IMR-90 (cell line): ENCODE measurements around the gene STX19. TPM values are rescaled to one million over a fixed set of nuclear protein-coding genes. Genes with fewer than 3 reads are reported as not detected.

Source experiments
- ATAC-seq: fragments of 200-7000 bp; cut with Tn5 transposase; 2 replicates; pipeline ENCODE4 v1.9.1; 2020; ENCODE audit warnings: low read depth, mild to moderate bottlenecking, moderate library complexity
- BruUV-seq: library from RNA; stranded (reverse); fragments of 400-500 nt; replicated peaks from 2 replicates; lab custom pipeline; 2021; lab: Mats Ljungman, UMichigan
- CTCF ChIA-PET: fragments of 300-600 bp; formaldehyde crosslinking; extraction: SDS; loops from one replicate; lab custom pipeline; 2021; ENCODE audit warnings: antibody characterized with exemption; lab: Yijun Ruan, JAX
- POLR2A ChIA-PET: fragments of 300-600 bp; sonication (Branson Sonifier 250); formaldehyde crosslinking; loops from one replicate; lab custom pipeline; 2022; ENCODE audit warnings: antibody characterized with exemption; ENCODE audit not compliant: unreplicated experiment; lab: Charles Lee
- DNase-seq: peaks from one replicate; pipeline ENCODE4 v3.0.0; 2013
- H2AFZ ChIP-seq: replicated peaks from 2 replicates; pipeline ENCODE3; 2013; ENCODE audit warnings: low read length, mild to moderate bottlenecking; ENCODE audit not compliant: poor library complexity
- H2AK5ac ChIP-seq: 2 replicates; pipeline ENCODE4 v1.6.1; 2013; ENCODE audit warnings: low read depth, low read length, inconsistent platforms
- H2AK9ac ChIP-seq: replicated peaks from 2 replicates; pipeline ENCODE3; 2013; ENCODE audit warnings: mild to moderate bottlenecking, low read depth, low read length, moderate library complexity; ENCODE audit not compliant: poor library complexity
- H2BK120ac ChIP-seq: 2 replicates; pipeline ENCODE4 v1.6.1; 2013; ENCODE audit warnings: low read depth, low read length, inconsistent platforms
- H2BK15ac ChIP-seq: 3 replicates; pipeline ENCODE4 v1.6.1; 2013; ENCODE audit warnings: low read depth, low read length, inconsistent platforms
- H2BK20ac ChIP-seq: 2 replicates; pipeline ENCODE4 v1.6.1; 2013; ENCODE audit warnings: low read depth, mild to moderate bottlenecking, inconsistent platforms, low read length, moderate library complexity
- H2BK5ac ChIP-seq: 2 replicates; pipeline ENCODE4 v1.6.1; 2013; ENCODE audit warnings: mild to moderate bottlenecking, low read depth, low read length, inconsistent platforms; ENCODE audit not compliant: poor library complexity, severe bottlenecking
- H3K14ac ChIP-seq: replicated peaks from 2 replicates; pipeline ENCODE4 v1.6.1; 2013; ENCODE audit warnings: low read depth, low read length, inconsistent platforms
- H3K18ac ChIP-seq: 2 replicates; pipeline ENCODE4 v1.6.1; 2013; ENCODE audit warnings: low read depth, low read length, control low read depth
- H3K23ac ChIP-seq: 2 replicates; pipeline ENCODE4 v1.6.1; 2013; ENCODE audit warnings: low read depth, low read length, inconsistent platforms
- H3K27ac ChIP-seq: 2 replicates; pipeline ENCODE4 v1.5.1; 2013; ENCODE audit warnings: mild to moderate bottlenecking, control low read depth, low read length; ENCODE audit not compliant: insufficient read depth
- H3K27me3 ChIP-seq: 2 replicates; pipeline ENCODE4 v1.6.1; 2013; ENCODE audit warnings: low read length; ENCODE audit not compliant: control insufficient read depth, insufficient read depth
- H3K36me3 ChIP-seq: 2 replicates; pipeline ENCODE4 v1.6.1; 2013; ENCODE audit warnings: low read length, mixed read lengths; ENCODE audit not compliant: control insufficient read depth, insufficient read depth
- H3K4ac ChIP-seq: 2 replicates; pipeline ENCODE4 v1.6.1; 2013; ENCODE audit warnings: low read depth, low read length, inconsistent platforms
- H3K4me1 ChIP-seq: 2 replicates; pipeline ENCODE4 v1.6.1; 2013; ENCODE audit warnings: low read length, mixed read lengths; ENCODE audit not compliant: control insufficient read depth, insufficient read depth
- H3K4me2 ChIP-seq: 2 replicates; pipeline ENCODE4 v1.6.1; 2013; ENCODE audit warnings: low read depth, mild to moderate bottlenecking, control low read depth, low read length, moderate library complexity
- H3K4me3 ChIP-seq: 2 replicates; pipeline ENCODE4 v1.5.1; 2013; ENCODE audit warnings: low read depth, mild to moderate bottlenecking, control low read depth, low read length, moderate library complexity; ENCODE audit not compliant: insufficient read depth
- H3K56ac ChIP-seq: 2 replicates; pipeline ENCODE4 v1.6.1; 2013; ENCODE audit warnings: low read length, inconsistent platforms; ENCODE audit not compliant: insufficient read depth; ENCODE audit errors: extremely low read depth
- H3K79me1 ChIP-seq, 2 experiments: 2 replicates each; pipeline ENCODE4 v1.6.1; 2013; ENCODE audit warnings: low read length in 2 of 2, inconsistent platforms in 1 of 2, low read depth in 1 of 2
- H3K9ac ChIP-seq: 2 replicates; pipeline ENCODE4 v1.6.1; 2013; ENCODE audit warnings: low read depth, low read length, control low read depth
- H3K9me1 ChIP-seq: 2 replicates; pipeline ENCODE4 v1.6.1; 2013; ENCODE audit warnings: low read length, inconsistent platforms; ENCODE audit not compliant: insufficient read depth
- H3K9me3 ChIP-seq: 2 replicates; pipeline ENCODE4 v1.6.1; 2013; ENCODE audit warnings: low read length; ENCODE audit not compliant: control insufficient read depth, insufficient read depth
- H4K20me1 ChIP-seq: 2 replicates; pipeline ENCODE4 v1.6.1; 2013; ENCODE audit warnings: low read length, inconsistent platforms; ENCODE audit not compliant: insufficient read depth
- H4K5ac ChIP-seq: 2 replicates; pipeline ENCODE4 v1.6.1; 2013; ENCODE audit warnings: mild to moderate bottlenecking, low read depth, low read length, control low read depth
- H4K8ac ChIP-seq, 2 experiments: 2 replicates each; pipeline ENCODE4 v1.6.1; 2013; ENCODE audit warnings: low read depth in 2 of 2, low read length in 2 of 2, control low read depth in 1 of 2, inconsistent platforms in 1 of 2
- H4K91ac ChIP-seq: 2 replicates; pipeline ENCODE4 v1.6.1; 2013; ENCODE audit warnings: low read depth, low read length, inconsistent platforms; ENCODE audit not compliant: insufficient read depth
- BHLHE40 ChIP-seq: fragments of 150-350 bp; IDR thresholded peaks from 2 replicates; pipeline ENCODE4 v1.6.1; 2016; ENCODE audit warnings: mild to moderate bottlenecking, low read depth, low read length
- CEBPB ChIP-seq: IDR thresholded peaks from 2 replicates; pipeline ENCODE4 v1.6.1; 2012; ENCODE audit warnings: low read depth, low read length, improper control_type of control experiment
- CHD1 ChIP-seq: IDR thresholded peaks from 2 replicates; pipeline ENCODE4 v1.6.1; 2012; ENCODE audit warnings: low read depth, low read length, improper control_type of control experiment
- CTCF ChIP-seq: conservative IDR thresholded peaks from 2 replicates; pipeline ENCODE4 v1.5.1; 2012; ENCODE audit warnings: mild to moderate bottlenecking, low read depth, low read length, improper control_type of control experiment
- ELK1 ChIP-seq: fragments of 150-350 bp; IDR thresholded peaks from 2 replicates; pipeline ENCODE4 v1.6.1; 2016; ENCODE audit warnings: low read depth, mild to moderate bottlenecking, low read length, moderate library complexity, borderline replicate concordance
- FOS ChIP-seq: fragments of 150-350 bp; IDR thresholded peaks from 2 replicates; pipeline ENCODE4 v1.6.1; 2016; ENCODE audit warnings: low read depth, low read length
- MAFK ChIP-seq: IDR thresholded peaks from 2 replicates; pipeline ENCODE4 v1.6.1; 2012; ENCODE audit warnings: low read depth, low read length, improper control_type of control experiment
- MAZ ChIP-seq: IDR thresholded peaks from 2 replicates; pipeline ENCODE4 v1.6.1; 2012; ENCODE audit warnings: low read depth, mild to moderate bottlenecking, low read length, improper control_type of control experiment, moderate library complexity, borderline replicate concordance
- MXI1 ChIP-seq: IDR thresholded peaks from 2 replicates; pipeline ENCODE4 v1.6.1; 2012; ENCODE audit warnings: low read depth, mild to moderate bottlenecking, low read length, moderate library complexity, borderline replicate concordance
- NFE2L2 ChIP-seq: fragments of 150-350 bp; IDR thresholded peaks from 2 replicates; pipeline ENCODE4 v1.6.1; 2016; ENCODE audit warnings: low read depth, mild to moderate bottlenecking, low read length
- POLR2A ChIP-seq: IDR thresholded peaks from 2 replicates; pipeline ENCODE4 v1.6.1; 2012; ENCODE audit warnings: mild to moderate bottlenecking, low read depth, low read length
- RAD21 ChIP-seq: IDR thresholded peaks from 2 replicates; pipeline ENCODE4 v1.6.1; 2012; ENCODE audit warnings: low read length, improper control_type of control experiment
- RCOR1 ChIP-seq: IDR thresholded peaks from 2 replicates; pipeline ENCODE4 v1.6.1; 2012; ENCODE audit warnings: mild to moderate bottlenecking, low read length, improper control_type of control experiment; ENCODE audit not compliant: insufficient replicate concordance
- RFX5 ChIP-seq: IDR thresholded peaks from 2 replicates; pipeline ENCODE4 v1.8.0; 2012; ENCODE audit warnings: low read depth, mild to moderate bottlenecking, low read length, moderate library complexity
- SMC3 ChIP-seq: fragments of 150-350 bp; IDR thresholded peaks from 2 replicates; pipeline ENCODE4 v1.6.1; 2016; ENCODE audit warnings: low read depth, mild to moderate bottlenecking, antibody characterized with exemption, low read length, moderate library complexity
- USF2 ChIP-seq: fragments of 150-350 bp; IDR thresholded peaks from 2 replicates; pipeline ENCODE4 v1.6.1; 2017; ENCODE audit warnings: mild to moderate bottlenecking, antibody characterized with exemption, low read length, low read depth
- WGBS, 2 experiments: methylation state at CpG; one replicate each; pipeline versions ENCODE4 v1.1.5 to v1.1.7; 2013; ENCODE audit warnings: missing lambda C conversion rate in 2 of 2; ENCODE audit not compliant: insufficient read length in 1 of 2; ENCODE audit errors: extremely low coverage in 2 of 2; 5-methylcytosine and 5-hydroxymethylcytosine counted together
- dilution Hi-C: fragments of 300-500 bp; cut with HindIII; formaldehyde crosslinking; loops from one replicate; pipeline ENCODE4 v1.14.3; 2018; ENCODE audit warnings: low sequenced_read_pairs; ENCODE audit not compliant: unreplicated experiment
- in situ Hi-C: fragments of 300-500 bp; cut with MboI; formaldehyde crosslinking; loops from 3 replicates; pipeline ENCODE4 v1.14.3; 2019; ENCODE audit warnings: low sequenced_read_pairs, inconsistent platforms, mixed read lengths
- intact Hi-C: fragments of 100-400 bp; cut with micrococcal nuclease; formaldehyde crosslinking; loops from 2 replicates; pipeline ENCODE4 v1.10.0; 2022
- polyA plus RNA-seq, 3 experiments: library from polyadenylated mRNA; depleted of rRNA; stranded (reverse); fragments of >200 nt; gene quantifications; 2 replicates each; pipeline ENCODE4 v1.2.3, GENCODE V29; 2012; ENCODE audit warnings: low replicate concordance in 1 of 3
- total RNA-seq: library from RNA; depleted of rRNA; stranded (reverse); fragments of >200 nt; gene quantifications from 2 replicates; pipeline ENCODE4 v1.2.3, GENCODE V29; 2012

Gene STX19
- total and polyA plus RNA-seq, 2 of the 4 experiments (the other 2 are of a cell fraction): not detected

- Histone ChIP-seq H3K9ac (no peak overlapping the region), H2BK20ac (no peak overlapping the region), H3K56ac (no peak overlapping the region), H3K18ac (no peak overlapping the region), H3K36me3 (peaks cover 8% of the 10 kb centered on the region), H3K79me1 (peaks cover 11 to 19% of the 10 kb centered on the region in 2 experiments; a peak in 3 of 4 replicates), H2BK5ac (no peak overlapping the region), H4K20me1 (no peaks in the 10 kb centered on the region), H4K5ac (no peak overlapping the region), H4K91ac (no peak overlapping the region), H4K8ac (no peak overlapping the region), H2AK5ac (no peak overlapping the region), H2BK120ac (no peak overlapping the region), H2AFZ (no peak overlapping the region), H3K4ac (no peak overlapping the region), H3K9me3 (no peaks in the 10 kb centered on the region), H3K4me2 (no peak overlapping the region), H3K27ac (no peak overlapping the region), H2AK9ac (no peak overlapping the region), H3K14ac (no peak overlapping the region), H3K27me3 (no peaks in the 10 kb centered on the region), H2BK15ac (no peak overlapping the region), H3K9me1 (no peaks in the 10 kb centered on the region), H3K4me1 (no peaks in the 10 kb centered on the region; the same call in 1 of the 2 replicates), H3K23ac (no peak overlapping the region), H3K4me3 (no peak overlapping the region)
- POLR2A ChIA-PET: no interaction called here
- ATAC-seq: no peak
- CTCF ChIA-PET: no interaction called here
- intact Hi-C loops (no loop called here), dilution Hi-C loops (no loop called here), in situ Hi-C loops (no loop called here)
- no peak for TF ChIP-seq SMC3
- TF ChIP-seq FOS: no peak
- no peak for TF ChIP-seq CHD1
- TF ChIP-seq CTCF: no peak
- no peak for TF ChIP-seq BHLHE40
- TF ChIP-seq ELK1: no peak
- no peak for TF ChIP-seq MAZ
- no peak for TF ChIP-seq RCOR1
- TF ChIP-seq USF2: no peak
- no peak for TF ChIP-seq RFX5
- TF ChIP-seq POLR2A: no peak
- no peak for TF ChIP-seq CEBPB
- no peak for TF ChIP-seq NFE2L2
- no peak for TF ChIP-seq MAFK
- no peak for TF ChIP-seq MXI1
- TF ChIP-seq RAD21: no peak
- WGBS, 2 experiments: 71% methylated on average over 1 of the region's 4 CpGs; no CpG with 5 or more reads in 1 of the 2 experiments
- DNase-seq: no peak
- no TSS peak for BruUV-seq
Measured at GRCh38 chr3:94071713-94072284, 43.4 kb upstream of the STX19 start.
